ENCODE data around the gene FBF1.
"Not testable (repeated sequence)": the region's sequence is repeated elsewhere in the genome, so short reads cannot be mapped to it uniquely, and the experiment has no call there.

The FBF1 gene

DNA sequence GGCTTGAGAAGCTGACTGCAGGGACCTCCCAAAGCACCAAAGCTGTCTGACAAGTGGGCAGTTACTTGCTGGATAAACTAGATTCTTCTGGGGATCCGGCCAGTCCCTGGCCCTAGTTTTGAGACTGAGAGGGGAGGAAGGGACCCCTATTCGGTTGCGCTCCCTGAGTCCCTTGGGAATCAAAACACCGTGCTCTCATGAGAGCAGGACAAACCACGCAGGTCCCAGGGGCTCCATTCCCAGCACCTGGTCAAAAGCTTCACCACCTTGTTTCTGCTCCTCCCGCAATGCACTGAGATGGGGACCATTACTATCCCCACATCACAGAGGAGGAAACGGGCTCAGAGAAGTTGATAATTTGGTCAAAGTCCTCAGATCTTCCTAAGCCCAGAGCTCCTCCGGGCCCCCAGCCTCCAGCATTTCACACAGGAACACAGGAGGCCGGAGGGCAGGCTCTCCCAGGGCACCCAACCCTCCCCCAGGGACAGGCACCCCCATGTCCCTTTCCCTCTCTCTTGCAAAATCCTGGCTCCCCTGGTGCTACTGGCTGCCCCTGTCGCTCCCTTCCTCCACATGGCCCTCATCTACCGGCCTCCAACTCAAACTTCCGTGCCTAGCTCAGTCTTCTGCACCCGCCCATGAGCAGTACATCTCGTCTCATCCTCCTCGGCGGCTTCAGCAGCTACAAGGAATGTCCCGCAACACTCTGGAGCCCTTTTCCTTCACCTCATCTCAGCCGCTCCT, 47.4 kb downstream of the FBF1 start:
- no peak for DNase-seq

DNA sequence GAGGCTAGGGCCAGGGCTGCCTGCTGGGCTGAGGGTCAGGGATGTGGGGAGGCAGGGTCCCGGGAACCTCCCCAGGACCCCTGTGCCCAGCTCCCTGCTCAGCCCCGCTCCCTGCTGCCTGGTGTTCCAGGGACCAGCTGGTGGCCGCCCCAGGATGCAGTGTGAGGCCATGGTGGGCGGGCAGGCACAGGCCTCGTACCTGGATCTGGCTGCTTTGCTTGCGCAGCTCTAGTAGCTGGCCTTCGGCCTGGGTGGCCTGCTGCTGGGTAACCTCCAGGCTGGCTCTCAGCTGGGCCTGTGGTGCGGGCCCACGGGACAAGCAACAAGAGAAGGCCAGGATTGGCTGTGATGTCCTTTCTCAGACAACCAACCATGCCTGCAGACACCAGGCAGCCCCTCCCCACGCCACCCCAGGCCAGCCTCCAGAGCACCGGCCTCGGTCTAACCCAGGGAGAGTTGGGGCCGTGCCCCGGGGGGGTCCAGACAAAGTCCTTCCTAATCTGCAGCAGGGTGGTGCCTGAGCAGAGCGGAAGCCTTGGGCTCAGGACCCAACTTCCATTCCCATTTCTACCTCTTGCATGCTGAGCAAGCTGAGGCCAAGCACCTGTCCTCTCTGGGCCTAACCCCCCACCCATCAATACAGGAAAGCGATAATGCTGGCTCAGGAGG, 48.2 kb downstream of the FBF1 start:
- no peak for DNase-seq

DNA sequence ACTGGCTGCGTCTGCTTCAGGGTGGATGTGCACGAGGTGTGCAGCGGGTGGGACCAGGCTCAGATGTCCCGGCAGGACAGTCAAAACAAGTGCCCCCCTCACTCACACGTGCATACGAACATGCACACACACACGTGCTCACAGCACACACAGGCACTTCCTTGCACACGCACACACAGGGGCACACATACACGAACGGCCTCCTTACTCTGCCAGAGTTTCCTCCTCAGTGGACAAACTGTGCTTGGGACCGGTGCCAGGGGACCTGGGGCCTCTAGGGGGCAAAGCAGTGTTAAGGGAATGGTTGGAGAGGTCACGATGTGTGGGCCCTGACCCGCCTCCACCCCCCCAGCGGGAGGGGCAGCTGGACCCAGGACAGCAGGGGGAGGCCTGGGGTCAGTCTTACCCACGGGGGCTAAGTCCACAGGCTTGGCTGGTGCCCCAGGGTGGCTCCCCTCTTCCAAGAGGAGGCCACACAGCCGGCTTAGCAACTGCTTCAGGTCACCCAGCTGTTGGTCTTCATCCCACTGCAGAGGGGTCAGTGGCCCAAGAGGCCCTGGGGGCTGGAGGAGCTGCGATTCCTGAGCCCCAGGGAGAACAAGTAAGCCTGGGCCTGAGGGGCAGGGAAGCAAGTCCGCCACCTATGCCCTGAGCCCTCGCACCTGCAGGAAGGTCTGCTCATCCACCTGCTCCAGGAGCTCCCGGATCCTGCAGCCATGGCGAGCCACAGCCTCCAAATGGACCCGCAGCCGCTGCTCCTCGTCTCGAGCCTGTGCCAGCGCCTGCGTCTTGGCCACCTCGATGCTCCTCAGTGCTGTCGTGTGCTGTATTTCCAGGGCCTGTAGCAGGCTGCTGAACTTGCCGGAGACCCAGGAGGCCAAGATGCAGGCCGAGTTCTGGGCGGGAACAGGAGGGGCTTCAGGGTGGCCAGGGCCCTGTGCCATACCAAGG, 49.0 kb downstream of the FBF1 start:
- no peak for DNase-seq

DNA sequence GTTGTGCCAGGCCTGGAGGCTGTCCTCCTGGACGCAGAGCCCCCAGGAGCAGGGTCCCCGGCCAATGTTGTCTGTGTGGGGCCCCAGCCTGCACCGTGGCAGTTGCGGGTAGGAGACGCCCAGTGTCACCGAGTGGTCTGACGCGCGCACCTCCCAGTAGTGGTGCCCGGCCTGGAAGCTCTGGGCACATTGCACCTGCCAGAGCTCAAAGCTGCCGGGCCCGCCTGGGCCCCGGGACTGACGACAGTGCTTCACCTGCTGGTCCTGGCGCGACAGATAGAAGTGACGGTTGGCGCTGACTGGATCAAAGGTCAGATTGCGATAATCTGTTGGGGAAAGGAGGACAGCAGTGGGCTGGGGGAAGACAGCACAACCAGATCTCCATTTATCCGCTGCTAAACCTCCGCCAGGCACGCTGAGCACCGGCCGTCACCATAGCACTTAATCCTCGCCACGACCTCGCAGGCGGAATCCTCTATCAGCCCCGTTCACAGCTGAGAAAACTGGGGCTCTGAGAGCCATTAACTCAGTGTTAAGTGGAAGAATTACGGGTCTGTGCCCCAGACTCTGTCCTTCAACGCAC, 49.7 kb downstream of the FBF1 start:
- DNase-seq: no peak

DNA sequence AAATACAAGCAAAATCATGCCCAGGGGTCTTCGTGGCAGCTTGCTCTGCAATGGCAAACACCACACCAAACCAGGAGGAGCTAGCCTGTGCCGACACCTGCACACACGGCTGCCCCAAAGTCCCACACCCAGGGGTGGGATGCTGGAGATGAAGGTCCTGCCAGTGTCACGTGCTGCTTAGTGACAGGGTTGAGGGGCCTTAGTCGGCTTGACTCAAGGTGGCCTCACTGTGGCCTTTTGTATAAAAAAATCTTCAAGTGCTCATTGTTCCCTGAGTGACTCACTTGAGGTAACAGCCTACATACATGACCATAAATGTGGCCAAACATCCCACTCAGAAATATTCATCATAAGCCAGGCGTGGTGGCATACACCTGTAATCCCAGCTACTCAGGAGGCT, 51.4 kb downstream of the FBF1 start:
- DNase-seq: no peak

GRCh38 chr17:75888484-75888883, 52.4 kb downstream of the FBF1 start:
- no peak for DNase-seq

GRCh38 chr17:75885860-75886259, 55.0 kb downstream of the FBF1 start:
- DNase-seq: not testable (repeated sequence)

DNA sequence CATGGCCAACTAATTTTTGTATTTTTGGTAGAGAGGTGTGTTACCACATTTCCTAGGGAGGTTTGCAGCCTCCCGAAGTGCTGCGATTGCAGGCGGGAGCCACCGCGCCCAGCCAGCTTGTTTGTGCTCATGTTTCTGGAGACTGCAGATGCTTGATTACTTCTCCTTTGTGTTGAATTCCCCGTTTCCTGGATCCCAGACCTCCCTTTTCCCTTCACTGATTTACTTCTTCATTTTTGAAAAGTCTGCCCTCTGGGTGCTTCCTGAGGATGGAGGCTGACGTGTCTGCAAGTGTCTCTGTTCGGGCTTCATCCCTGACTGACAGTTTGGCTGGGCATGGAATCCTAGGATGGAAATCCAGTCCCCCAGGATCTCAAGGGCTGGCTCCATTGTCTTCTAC, 55.4 kb downstream of the FBF1 start:
- no peak for DNase-seq

DNA sequence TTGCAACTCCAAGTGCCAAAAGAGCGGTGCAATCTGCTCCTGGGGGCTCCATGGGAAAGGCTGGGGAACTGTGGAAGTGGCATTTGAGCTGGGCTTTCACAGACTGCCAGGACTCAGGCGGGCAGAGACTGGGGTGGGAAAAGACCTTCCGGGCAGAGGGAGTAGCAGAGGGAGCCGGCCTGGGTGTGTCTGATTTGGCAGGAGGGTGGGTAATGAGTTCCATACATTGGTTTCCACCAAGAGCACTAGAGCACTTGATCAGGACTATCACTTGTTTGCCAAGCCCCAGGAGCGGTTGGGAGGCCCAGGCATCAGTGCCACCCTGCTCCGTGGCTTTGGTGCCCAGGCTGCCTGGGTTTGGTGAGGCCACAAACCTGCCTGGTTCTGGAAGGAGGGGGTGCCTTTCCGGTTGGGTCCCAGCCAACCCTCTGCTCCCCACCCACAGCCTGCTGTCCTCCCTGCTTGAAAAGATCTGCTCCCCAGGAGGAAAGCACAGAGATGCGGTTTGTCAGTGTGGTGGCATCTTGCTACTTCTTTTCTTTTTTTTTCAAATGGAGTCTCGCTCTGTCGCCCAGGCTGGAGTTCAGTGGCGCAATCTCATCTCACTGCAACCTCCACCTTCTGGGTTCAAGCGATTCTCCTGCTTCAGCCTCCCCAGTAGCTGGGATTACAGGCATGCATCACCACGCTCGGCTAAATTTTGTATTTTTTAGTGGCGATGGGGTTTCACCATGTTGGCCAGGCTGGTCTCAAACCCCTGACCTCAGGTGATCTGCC, 59.0 kb downstream of the FBF1 start:
- no peak for DNase-seq

GRCh38 chr17:75880266-75880665, 60.6 kb downstream of the FBF1 start:
- no peak for DNase-seq

DNA sequence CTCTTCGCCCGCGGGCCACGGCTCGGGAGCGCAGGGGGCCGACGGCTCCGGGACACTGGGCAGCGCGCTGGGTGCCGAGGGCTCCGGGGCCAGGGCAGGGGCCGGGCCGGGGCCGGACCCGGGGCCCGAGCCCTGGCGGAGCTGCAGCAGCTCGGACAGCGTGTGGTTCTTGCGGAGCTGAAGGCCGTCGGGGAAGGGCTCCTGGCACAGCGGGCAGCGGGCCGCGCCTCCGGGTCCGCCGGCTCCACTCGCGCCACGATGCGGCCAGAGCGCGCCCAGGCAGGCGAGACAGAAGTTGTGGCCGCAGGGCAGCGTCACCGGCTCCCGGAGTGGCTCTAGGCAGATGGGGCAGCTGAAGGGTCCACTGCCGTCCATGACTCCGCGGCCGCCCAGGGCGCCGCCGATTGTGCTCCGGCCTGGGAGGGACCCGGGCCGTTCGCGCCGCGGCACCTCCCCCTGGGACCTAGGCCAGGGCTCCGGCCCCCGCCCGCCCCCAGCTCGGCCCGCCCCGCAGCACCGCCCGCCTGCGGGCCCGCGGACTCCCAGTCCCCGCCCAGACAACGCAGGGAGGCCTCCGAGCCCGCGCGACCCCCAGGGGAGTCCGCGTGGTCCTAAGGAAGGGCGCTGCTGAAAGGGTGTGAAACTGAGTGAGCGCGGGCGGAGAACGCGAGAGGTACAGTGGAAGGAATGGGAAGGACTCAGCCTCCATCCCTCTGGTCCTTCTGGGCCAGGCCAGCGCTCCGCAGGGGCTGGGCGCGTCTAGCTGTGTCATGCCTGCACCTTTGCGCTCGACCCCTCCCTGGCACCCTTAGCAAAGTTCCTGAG, 62.5 kb downstream of the FBF1 start, which contains the start of gene TRIM47:
Gene TRIM47, minus strand, starts transcription at position 408 of the 825 bp plus-strand sequence. Its CDS starts 33 bp downstream, at position 375.
- DNase-seq: no peak

- DNase-seq: peak; percentile 18
These were observed 63.1 kb downstream of the FBF1 start for GRCh38 chr17:75877752-75878173.

DNA sequence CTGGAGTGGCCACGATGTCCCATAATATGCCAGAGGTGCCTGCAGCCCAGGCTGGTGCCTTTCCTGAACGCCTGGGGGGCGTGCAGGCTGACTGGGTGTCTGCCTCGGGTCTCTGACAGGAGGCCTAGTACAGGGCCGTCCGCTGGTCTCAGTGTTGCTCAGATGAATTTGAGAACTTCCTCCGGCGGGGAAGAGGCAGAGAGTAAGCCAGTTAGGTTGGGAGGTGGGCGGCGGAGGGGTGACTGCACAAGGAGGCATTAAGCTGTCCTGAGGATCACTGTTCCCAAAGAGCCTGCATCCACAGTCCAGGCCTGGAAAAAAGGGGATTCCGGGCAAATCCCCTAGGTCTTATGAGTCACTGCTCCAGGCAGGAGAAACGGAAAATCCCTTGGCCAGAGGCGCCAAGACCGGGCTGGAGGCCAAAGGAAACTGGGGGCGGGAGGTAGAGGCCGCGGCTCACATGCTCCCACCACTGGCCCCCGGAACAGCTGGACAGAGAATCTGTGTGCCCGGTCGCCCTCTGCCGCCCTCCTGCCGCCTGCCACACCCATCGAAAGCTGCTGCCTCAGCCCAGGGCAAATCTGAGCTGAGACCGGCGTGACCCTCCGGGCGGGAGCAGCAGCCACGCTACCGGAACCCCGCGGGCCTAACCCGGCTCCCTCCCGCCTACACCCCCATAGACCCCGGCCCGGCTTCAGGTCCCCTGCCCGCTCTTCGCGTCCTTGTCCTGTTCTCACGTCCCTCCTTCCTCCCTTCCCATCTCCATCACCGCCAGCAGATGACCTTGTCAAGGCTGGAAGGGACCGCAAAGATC, 63.7 kb downstream of the FBF1 start:
- no peak for DNase-seq

GRCh38 chr17:75876190-75876937, 64.5 kb downstream of the FBF1 start:
- DNase-seq: no peak

GRCh38 chr17:75875940-75876189, 65.0 kb downstream of the FBF1 start:
- DNase-seq: no peak

DNA sequence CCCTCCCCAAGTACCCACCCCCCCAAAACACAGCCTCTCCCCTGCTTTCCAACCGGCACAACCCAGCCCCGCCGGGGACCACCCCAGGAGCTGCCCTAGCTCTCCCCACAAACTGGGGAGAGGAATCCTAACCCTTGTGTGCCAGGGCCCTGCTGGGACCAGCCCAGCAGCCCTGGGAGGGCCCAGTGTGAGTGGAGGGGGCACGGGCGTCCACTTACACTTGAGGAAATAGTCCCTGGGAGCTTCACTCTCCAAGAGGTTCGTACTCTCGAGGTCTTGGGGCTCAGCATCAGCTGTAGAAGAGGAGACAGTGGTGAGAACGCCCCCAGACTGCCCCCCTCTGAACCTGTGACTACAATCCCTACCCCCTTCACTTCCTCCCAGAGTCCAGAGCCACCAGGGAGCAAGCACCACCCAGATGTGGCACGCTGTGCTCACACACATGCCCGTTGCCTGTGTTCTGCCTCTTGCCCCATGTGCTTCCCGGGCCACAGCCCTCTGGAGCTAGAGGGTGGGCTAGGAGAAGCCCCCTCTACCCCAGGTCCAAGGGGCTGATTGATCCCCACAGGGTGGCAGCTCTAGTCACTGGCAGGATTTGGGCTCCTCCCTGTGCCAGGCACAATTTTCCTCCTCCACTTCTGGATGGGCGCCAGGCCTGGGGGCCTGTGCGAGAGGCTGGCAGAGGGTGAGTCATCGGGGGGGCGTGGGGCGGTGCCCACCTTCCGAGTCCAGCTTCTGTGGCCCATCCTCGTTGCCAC, 65.5 kb downstream of the FBF1 start:
- DNase-seq: no peak

DNA sequence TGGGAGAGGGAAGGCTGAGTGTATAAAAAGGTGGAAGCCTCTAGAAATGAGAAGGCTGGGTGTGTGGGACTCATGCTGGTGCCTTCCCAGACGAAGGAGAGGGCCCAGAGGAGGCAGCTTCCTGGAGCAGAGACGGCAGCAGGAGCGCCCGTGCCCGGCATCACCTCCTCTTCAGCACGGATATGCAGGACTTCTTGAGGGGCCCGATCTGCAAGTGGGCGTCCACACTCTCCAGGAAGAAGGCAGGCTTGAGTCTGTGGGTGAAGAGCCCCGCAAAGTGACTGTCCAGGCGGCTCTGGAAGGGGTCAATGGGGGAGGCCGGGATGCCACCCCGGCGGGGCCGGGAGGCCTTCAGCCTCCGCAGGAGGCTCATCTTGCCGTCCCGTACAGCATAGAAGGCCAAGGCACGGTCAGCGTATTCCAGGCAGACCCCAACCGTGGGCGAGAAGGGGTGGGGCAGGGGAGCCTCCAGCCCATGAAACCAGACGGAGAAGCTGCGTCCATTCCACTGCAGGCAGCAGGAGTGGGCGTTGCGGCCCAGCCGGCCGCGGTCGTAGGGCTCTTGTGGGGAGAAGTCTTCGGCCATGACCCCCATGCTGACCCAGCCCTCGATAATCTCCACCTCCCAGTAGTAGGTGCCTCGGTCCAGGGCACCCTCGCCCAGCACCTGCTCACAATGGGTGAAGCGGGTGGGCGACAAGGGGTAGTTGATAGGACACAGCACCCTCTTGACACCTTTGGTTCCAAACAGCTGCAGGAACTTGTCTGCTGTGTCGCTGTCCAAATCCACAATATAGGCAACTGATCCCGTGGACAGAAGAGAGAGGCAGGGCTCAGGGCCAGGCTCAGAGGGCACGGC, 66.3 kb downstream of the FBF1 start:
- DNase-seq: no peak

Data from GF-D8 (cell line).